OCI-M2 (cell line): ENCODE data around the gene HS3ST6.
A peak's percentile ranks its signal among the peaks of the same experiment; 100 is the strongest.
"Not testable (repeated sequence)": the region's sequence is repeated elsewhere in the genome, so short reads cannot be mapped to it uniquely, and the experiment has no call there.

Experiments used
- DNase-seq: peaks from one replicate; lab custom pipeline; 2025; ENCODE audit not compliant: unreplicated experiment; lab: John Stamatoyannopoulos, UW

Gene HS3ST6

DNA sequence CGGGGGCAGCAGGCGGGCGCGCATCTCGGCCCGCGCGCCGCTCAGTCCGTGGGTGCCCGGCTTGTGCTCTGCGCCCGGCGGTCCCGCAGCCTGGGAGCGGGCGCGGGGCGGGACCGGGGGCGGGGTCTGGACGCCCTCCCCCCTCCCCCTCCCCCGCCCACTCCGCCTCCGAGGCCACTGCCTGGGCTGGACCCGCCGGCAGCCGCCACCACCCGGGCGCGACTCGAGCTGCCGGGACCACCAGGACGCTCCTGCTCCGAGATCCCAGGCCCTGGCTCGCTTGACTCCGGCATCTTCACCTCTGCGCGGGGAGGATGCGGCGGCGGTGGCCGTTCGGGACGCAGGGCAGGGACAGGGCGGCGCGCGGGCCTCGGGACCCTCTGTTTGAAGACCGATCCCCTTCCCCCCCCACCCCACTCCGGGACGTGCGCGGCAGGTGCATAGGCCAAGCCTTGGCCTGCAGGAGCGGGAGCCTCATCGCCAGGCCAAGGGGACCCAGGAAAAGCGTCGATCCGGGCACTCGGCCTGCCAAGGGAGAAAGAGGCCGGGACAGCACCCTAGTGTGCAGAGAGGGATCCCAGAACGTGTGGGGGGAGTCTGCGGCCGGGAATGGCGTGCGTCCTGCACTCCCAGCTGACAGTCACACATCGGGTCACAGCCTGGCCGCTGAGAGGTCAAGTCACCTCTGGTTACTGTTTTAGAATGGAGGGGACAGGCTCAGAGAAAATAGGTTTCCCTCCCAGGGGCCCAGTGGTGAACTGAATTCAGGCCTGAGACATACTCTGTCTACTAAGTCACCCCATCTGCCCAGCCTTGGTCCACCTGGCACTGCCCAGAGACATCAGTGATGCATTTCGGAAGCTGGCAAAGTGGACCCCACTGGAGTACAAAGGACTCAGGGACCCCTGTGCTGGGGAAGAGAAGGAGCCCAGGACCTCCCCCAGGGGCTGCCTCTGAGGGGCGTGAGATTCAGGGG is at the start of gene HS3ST6:
HS3ST6 (minus strand) TSS at position 65 of the 976 bp plus-strand sequence. CDS start 92 bp downstream, outside the sequence.
- DNase-seq = no peak

- no peak for DNase-seq
Measured at GRCh38 chr16:1966460-1966859, 48.2 kb upstream of the HS3ST6 start, which contains the start of gene RNF151. TSS of gene RNF151 (plus strand) at chr16:1966856. CDS start at chr16:1966882, 26 bp downstream.

DNA sequence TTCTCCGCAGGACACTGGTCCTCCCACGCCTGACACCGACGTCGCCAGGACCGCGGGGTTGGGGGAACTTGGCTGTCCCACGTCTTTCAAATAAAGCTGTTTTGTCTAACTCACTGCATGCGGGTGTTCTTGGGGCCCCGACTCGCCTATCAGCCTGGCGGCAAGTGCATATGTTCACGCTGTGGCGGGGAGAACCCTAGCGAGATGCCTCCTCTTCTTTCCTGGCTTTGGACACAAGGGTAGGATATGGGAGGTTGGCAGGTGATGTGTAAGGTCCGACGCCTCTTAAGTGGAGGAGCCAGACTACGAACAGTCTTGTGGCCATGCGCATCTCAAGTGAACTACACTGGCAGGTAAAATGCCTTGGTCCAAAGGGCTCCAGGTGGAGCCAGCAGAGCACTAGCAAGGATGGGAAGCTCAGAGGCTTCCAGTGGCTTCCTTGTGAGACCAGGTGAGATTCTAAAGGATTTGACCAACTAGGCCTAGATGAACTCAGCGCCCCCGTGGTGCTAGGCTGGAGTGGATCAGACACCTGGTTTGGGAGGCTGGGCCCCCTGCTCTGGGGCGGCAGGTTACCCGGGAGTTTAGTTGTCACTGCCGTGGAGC is 47.3 kb upstream of the HS3ST6 start:
- no peak for DNase-seq

DNA sequence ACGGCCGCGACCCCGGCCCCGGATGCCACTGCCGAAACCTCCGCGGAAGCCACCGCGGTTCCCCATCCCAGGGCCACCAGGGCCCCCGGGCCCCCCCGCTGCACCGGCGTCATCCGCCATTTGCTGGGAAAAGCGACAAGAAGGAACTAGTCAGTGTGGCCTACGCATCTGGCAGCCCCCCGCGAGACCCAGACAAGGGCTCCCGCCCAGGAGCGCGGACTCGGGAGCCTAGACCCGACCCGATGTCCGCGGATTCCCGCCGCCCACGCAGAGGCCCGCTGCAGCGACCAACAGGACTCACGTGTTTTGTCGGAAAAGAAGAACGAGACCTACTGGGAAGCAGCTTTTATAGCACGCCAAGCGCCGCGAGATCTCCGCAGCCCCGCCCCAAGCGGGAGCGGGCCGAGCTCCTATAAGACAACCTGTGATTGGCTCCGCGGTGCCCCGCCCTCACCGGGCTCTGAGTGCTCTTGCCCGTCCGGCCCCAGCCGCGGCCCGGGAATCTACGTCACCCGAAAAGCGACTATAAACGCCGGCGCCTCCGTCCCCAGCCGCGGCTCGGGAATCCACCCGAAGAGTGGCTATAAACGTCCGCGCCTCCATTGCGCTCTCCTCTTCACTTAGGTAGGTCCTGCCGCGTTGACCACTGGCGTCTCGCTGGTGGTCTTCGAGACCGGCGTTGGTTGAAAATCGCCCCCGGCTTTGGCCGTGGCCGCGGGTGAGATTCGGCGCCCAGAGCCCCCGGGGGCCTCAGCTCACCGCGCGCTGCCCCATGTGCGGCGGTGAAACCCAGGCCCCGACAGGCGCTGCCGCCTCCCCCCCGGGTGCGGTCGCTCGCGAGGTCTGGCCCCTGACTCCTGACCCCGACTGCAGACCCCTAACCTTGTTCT is 46.5 kb upstream of the HS3ST6 start, which contains the start of gene RPS2:
RPS2 (minus strand) TSS at position 321 of the 890 bp plus-strand sequence; CDS start at position 120, 201 bp downstream.
- peak; percentile 91 for DNase-seq

- no peak for DNase-seq
Measured at GRCh38 chr16:1963806-1964505, 45.7 kb upstream of the HS3ST6 start.

GRCh38 chr16:1962161-1963153 is 44.2 kb upstream of the HS3ST6 start:
- not testable (repeated sequence) for DNase-seq

DNA sequence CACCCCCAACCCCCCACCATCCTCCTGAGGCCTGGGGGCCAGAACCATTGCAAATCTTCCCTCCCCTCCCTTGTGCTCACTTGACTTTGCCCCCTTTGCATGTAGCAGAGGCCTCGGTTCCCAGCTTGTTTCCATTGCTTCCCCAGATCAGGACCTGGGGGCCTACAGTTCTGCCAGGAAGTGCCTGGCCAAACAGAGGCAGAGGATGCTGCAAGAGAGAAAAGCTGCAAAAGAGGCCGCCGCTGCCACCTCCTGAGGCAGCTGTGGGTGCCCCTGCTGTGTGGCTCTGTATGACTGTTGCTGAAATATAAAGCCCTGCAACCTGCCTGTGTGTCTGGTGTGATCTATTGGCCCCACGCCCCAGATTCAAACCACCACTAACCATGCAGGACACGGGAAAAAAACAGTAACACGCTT is 43.4 kb upstream of the HS3ST6 start:
- no peak for DNase-seq

- peak; percentile 64 for DNase-seq
Measured at GRCh38 chr16:1960665-1961630, 42.7 kb upstream of the HS3ST6 start.

- DNase-seq = peak; percentile 26
Measured at GRCh38 chr16:1959269-1960039, 41.2 kb upstream of the HS3ST6 start, which contains the start of gene NDUFB10. TSS of gene NDUFB10 (plus strand) at chr16:1959538. CDS start at chr16:1959625, 87 bp downstream.

DNA sequence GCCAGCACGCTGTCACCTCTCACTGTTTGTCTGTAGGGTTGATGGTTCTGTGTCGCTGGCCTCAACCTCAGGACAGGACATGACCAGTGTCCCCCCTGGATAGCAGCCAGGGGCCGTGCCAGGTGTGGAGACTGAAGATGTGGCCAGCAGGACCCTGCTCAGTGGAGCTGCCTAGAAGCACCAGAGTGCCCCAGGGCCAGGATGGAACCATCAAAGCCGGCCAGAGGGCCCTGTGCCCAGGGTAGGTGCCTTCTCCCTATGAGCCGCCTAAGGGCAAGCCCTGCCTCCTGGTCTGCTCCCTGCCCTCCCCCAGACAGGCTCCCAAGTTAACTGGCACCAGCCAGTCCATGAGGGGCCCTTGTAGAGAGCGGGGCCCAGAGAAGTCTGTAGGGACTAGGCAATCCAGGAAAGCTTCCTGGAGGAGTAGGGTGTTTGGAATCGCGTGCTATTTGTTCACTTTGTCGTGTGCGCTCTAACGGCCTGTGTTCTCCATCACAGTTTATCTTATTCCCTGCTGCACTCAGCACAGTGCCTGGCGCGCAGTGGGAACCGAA is 40.6 kb upstream of the HS3ST6 start:
- no peak for DNase-seq

GRCh38 chr16:1958143-1958491 is 39.9 kb upstream of the HS3ST6 start:
- DNase-seq = not testable (repeated sequence)

DNA sequence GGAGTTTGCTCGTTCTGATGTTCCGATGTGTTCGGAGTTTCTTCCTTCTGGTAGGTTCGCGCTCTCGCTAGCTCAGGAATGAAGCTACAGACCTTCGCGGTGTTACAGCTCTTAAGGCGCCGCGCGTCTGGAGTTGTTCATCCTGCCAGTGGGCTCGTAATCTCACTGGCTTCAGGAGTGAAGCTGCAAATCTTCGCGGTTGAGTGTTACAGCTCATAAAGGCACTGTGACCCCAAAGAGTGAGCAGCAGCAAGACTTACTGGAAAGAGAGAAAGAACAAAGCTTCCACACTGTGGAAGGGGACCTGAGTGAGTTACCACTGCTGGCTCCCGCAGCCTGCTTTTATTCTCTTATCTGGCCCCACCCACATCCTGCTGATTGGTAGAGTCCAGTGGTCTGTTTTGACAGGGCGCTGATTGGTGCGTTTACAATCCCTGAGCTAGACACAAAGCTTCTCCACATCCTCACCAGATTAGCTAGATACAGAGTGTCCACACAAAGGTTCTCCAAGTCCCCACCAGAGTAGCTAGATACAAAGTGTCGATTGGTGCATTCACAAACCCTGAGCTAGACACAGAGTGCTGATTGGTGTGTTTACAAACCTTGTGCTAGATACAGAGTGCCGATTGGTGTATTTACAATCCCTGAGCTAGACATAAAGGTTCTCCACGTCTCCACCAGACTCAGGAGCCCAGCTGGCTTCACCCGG is 39.4 kb upstream of the HS3ST6 start:
- not testable (repeated sequence) for DNase-seq

DNA sequence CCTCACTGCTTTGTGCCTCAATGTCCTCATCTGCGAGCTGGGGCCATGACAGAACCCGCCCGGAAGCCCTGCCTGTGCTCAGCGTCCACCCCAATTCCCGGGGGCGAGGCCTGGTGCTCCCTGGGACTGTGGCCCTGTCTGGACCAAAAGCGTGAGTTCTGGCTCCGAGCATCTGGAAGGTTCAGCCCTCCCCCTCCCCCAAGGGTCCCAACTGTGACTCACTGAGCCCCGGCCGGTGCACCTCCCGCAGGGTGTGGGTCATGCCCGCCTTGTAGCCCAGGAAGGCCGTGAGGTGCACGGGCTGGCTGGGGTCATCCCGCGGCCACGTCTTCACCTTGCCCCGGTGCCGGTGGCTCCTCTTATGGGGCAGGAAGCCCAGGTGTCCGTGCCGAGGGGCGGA is 35.5 kb upstream of the HS3ST6 start:
- DNase-seq = no peak

DNA sequence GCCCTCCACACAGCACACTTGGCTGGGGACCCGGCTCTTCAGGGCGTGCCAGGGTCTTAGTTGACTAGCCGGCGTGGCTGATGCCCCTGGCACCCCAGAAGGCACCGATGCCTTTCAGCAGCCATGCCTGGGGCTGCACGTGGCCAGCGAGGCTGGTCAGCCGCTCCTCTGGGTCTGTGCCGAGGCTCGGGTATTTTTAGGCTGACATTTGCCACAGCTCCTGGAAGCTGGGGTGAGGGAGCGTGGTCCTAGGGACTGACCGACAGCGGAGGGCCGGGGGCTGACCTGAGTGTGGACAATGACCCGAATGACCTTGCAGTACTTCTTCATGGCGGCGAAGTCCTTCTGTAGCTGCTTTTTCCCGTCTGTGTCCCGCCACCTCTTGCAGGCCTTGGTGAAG is 32.3 kb upstream of the HS3ST6 start:
- DNase-seq = no peak

GRCh38 chr16:1950047-1950446 is 31.8 kb upstream of the HS3ST6 start:
- DNase-seq = no peak

DNA sequence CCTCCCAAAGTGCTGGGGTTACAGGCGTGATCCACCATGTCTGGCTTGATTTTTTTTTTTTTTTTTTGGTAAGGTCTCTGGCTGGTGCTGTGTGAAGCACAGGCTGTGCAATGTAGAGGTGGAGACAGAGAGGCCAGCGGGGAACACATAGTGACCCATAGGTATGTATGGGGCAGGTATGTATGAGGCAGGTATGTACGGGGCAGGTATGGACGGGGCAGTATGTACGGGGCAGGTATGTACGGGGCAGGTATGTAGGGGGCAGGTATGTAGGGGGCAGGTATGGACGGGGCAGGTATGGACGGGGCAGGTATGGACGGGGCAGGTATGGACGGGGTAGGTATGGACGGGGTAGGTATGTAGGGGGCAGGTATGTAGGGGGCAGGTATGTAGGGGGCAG is 31.3 kb upstream of the HS3ST6 start:
- no peak for DNase-seq
